Sigmoid colon (tissue), 4 donors: ENCODE data around the gene RPL10A.

Experiments used
- EP300 ChIP-seq, 4 donors: sonication (generic); formaldehyde crosslinking; IDR thresholded peaks; one replicate each; pipeline ENCODE4 v1.6.1; 2017; ENCODE audit warnings: antibody characterized with exemption in 4 of 4
- POLR2A ChIP-seq, 2 donors: fragments of 450-650 bp; IDR thresholded peaks; one replicate each; pipeline ENCODE4 v1.6.1; 2016; ENCODE audit warnings: antibody characterized with exemption in 2 of 2, mild to moderate bottlenecking in 2 of 2, moderate library complexity in 2 of 2
- POLR2AphosphoS5 ChIP-seq, 4 donors: sonication (generic); formaldehyde crosslinking; IDR thresholded peaks; one replicate each; pipeline ENCODE4 v1.6.1; 2017; ENCODE audit warnings: antibody characterized with exemption in 4 of 4
- TF ChIP-seq, protein P1 (sequence below), 4 experiments: fragments of 450-650 bp in 3 of 4; fragments of 200-600 bp in 1 of 4; IDR thresholded peaks; one replicate each; pipeline ENCODE4 v1.5.1; 2016 to 2019; ENCODE audit warnings: antibody characterized with exemption in 4 of 4, mild to moderate bottlenecking in 3 of 4, moderate library complexity in 2 of 4

DNA sequence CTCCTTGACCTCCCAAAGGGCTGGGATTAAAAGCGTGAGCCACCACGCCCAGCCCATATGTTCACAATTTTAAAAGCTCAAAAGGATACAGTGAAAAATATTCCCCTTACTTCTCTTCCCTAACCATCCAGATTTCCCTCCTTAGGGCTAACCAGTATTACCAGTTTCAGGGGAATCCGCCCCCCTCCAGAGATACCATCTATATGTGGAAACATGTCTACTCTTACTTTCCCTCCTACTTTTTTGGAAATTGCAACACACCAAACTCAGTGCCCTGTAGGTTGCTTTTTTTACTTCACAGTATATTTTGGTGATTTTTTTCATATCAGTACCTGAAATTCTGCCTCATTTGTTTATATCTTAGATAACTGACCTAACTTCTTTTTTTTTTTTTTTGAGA is 6.9 kb upstream of the RPL10A start:
- no peak for TF ChIP-seq POLR2AphosphoS5 (IDR thresholded peaks at IDR 0.05)
- TF ChIP-seq, protein P1, sequence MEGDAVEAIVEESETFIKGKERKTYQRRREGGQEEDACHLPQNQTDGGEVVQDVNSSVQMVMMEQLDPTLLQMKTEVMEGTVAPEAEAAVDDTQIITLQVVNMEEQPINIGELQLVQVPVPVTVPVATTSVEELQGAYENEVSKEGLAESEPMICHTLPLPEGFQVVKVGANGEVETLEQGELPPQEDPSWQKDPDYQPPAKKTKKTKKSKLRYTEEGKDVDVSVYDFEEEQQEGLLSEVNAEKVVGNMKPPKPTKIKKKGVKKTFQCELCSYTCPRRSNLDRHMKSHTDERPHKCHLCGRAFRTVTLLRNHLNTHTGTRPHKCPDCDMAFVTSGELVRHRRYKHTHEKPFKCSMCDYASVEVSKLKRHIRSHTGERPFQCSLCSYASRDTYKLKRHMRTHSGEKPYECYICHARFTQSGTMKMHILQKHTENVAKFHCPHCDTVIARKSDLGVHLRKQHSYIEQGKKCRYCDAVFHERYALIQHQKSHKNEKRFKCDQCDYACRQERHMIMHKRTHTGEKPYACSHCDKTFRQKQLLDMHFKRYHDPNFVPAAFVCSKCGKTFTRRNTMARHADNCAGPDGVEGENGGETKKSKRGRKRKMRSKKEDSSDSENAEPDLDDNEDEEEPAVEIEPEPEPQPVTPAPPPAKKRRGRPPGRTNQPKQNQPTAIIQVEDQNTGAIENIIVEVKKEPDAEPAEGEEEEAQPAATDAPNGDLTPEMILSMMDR (IDR thresholded peaks at IDR 0.05): no peak
- TF ChIP-seq EP300 (IDR thresholded peaks at IDR 0.05): no peak
- TF ChIP-seq POLR2A (IDR thresholded peaks at IDR 0.05): no peak
